Non-pigmented ciliary epithelial cell (primary cell): Measurements from ENCODE around the gene SCN4B.
A peak's percentile ranks its signal among the peaks of the same experiment; 100 is the strongest.
"Not testable (repeated sequence)": the region's sequence is repeated elsewhere in the genome, so short reads cannot be mapped to it uniquely, and the experiment has no call there.

ENCODE experiments used
- DNase-seq: peaks from one replicate; pipeline ENCODE4 v3.0.0-alpha.2; 2010; ENCODE audit warnings: low read depth

SCN4B gene, protein sequence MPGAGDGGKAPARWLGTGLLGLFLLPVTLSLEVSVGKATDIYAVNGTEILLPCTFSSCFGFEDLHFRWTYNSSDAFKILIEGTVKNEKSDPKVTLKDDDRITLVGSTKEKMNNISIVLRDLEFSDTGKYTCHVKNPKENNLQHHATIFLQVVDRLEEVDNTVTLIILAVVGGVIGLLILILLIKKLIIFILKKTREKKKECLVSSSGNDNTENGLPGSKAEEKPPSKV

DNA sequence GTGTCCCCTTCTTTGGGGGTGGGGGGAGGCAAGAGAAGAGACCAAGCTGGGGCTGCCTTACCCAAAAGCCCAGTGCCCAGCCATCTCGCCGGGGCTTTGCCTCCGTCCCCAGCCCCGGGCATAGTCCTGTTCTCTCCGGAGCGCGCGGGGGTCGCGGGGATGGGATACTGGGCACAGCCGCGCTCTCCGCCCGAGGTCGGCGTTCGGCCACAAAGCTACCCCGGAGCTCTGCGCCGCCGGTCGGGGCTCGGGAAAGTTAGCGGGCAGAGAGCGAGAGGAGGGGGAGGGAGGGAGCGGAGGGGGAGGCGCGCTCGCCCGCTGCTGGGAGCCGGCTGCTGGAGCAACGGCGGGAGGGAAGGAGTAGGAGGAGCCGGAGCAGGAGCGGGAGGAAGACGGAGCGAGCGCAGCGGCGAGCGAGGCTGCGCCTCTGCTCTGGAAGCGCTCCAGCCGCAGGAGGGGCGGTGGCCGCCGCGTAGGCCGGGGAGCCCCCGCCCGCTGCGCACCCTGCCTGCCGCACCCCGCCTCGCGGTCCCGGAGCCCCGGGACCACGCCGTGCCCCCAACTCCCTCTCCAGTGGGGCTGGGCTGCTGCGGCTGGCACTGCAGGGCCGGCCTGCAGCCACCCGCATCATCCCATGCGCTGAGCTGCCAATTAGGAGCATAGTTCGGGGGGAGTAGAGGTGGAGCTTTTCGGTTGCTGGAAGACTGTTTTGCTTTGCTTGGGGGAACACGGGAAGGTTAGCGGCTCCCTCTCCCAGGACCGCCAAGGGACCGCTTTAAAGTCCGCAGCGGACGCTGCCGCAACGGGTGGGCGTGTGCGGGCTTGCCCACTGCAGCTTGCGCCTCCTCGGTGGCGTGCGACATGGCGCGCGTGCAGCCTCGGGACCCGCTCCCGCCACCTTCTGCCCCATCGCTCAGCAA, at the start of gene SCN4B:
SCN4B (minus strand) TSS at position 272 of the 920 bp plus-strand sequence; CDS start at position 122, 150 bp downstream.
- DNase-seq = no peak

DNA sequence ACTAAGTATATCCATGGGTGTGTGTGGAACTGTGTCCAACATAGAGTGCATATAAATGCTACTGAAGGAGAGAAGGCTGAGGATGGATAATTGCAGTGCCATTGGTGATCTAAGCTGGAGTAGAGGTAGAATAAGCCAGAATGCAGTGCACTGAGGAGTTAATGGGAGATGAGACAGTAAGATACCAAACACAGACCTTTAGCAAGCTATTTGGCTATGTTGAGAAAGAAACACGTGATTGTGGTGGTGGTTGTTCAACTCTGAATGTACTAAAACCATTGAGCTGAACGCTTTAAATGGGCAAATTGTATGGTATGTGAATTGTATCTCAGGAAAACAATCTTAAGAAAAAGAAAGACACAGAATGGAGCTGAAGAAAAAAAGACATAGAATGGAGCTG, 49.3 kb upstream of the SCN4B start:
- DNase-seq = no peak

DNA sequence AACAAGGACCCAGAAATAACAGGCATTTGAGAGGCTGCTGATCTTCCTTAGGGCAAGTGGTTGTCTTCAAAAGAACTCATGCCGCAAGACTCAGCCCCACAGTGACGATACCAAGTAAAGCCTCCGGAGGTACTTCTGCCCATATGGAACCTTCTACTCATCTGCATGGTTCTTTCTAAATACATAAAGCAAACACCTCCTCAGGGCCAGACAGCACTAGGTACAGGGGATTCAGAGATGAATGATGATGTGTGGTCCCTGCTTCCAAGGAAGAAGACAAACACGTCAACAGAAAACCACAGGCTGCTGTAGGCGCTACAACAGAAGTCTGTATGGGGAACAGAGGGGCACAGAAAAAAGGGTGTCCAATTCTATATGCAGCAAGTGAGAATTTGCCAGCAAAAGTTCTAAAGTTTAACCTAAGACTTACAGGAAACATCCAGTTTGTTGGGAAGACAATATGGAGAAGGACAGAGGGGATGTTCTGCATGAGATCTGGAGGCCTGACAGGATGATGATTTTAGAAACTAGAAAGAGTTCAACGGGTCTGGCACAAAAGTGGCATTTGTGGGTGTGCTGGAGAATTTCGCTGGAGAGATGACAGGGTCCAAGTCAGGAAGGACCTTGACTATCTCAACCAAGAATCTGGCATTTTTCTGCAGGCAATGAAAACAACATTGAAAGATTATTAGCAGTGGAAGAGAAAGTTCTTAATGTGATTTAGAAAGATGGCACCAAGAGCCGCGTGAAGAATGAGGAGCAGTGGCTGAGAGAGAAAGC, 48.5 kb upstream of the SCN4B start:
- no peak for DNase-seq

DNA sequence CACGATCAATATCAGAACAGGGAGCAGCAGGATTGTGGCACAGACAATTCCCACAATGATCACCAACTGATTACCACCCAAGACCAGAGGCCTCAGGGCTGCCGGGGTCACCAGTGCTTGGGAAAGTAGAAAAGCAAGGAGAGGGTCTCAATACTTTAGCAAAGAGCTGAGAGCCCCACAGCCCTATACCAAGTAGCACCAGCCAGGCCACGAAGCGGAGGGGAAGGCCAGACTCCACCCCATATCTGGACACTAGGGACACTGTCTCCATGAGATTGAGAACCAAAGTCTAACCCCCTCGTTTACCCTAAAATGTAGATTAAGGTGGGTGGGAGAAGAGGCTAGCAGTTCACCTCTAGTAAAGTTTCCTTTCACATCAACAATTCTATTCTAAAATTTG, 47.9 kb upstream of the SCN4B start:
- no peak for DNase-seq

DNA sequence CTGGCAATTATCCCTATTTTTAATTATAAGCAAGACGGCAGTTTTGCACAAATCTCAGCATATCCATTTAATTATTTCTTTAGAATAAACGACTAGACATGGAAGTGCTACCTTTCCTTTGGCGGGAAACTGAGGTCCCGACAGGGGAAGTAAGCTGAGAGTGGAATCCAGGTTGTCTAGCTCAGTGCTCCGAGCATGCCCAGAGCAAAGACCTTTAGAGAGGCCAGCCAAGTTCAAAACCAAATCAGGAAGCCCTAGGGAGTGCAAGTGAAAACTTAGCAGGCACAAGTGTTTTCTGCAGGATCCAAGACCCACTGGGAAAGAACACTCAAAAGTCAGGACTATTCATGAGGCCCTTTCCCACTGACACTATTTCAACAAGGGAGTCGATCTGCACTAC, 46.5 kb upstream of the SCN4B start:
- DNase-seq = no peak

DNA sequence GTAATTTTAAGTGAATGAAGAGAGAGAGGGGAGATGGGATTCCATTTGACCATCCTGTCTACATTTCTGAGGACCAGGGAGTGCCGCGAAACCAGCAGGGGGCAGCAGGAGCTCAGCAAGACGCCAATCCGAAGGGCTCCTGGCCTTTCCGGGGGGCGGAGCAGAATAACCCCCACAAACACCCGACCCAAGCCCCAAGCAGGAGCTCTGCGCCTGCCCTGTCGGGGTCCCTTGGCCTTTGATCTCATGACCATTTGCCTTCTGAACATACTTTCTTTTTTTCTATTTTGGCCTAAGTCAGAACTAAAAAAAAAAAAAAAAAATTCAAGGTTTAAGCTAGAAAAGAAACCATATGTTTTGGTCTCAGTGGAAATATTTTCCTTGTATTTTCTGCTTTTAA, 45.7 kb upstream of the SCN4B start:
- peak; percentile 10 for DNase-seq

DNA sequence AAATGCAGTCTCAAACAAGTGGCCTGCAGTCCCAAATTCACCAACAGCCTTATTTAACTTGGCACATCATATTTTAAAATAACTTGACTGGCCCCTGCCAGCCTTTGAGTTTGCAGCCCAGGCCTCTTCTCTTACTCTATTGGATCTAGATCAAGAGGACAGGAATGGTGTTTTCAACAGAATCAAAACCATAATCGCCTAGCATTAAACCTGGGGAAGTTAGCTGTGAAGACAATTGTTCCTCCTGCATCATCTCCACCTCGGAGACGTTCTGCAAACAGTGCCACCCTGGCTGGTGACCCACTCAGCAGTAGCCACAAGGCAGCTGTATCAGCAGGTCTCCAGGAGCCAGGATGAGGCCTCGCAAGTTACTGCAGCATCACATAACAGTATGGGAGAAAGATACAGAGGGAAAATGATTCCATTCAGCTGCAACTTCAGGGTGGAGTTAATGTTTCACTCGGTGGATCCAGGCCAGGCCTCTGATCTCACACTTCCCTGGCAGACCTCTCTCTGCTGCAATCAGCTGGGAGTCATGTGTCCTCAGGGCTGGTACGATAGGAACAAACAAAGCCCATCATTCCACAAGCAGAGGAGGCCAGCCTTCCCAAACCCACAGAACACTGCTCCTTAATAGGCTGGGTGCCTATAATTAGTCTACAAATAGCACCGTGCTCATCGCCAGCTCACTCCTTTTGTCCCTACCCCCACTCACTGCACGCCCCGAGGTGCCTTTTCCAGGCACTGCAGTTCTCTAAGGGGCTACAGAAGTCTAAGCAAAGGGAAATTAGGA, 42.4 kb upstream of the SCN4B start:
- DNase-seq = peak; percentile 13

DNA sequence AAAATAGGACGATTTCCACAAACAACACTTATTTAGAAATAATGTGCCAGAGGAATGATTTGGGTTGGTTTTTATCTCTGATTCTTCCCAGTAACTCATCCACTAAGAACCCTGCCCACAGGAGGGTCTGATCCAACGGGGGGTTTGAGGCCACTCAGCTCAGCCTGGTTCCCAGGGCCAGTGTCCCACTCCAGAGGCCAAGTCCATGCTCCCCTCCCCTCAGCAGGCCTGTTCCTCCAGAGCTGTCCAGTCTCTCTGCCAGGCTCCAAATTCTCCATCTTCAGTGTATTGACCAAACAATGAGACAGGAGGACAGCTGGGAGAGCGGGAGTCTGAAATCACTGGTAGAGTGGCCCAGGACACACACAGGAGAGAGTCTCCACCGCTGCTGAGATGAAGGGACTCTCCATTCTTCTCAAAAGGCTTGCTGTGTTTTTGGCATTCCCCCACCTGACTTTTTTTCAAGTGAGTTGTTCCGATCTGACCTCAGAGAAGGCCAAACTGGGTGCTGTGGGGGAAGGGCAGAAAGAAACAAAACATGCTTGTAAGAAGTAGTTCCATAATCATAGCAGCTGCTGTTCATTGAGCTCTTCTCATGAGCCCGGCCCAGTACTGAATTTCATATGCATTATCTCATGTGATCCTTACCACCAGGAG, 41.4 kb upstream of the SCN4B start:
- DNase-seq = no peak

DNA sequence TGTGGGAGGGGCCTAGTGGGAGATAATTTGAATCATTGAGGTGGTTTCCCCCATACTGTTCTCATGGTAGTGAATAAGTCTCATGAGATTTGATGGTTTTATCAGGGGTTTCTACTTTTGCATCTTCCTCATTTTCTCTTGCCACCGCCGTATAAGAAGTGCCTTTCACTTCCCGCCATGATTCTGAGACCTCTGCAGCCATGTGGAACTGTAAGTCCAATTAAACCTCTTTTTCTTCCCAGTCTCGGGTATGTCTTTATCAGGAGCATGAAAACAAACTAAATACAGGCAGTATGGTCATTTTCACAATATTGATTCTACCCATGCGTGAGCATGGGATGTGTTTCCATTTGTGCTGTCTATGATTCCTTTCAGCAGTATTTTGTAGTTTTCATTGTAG, 40.2 kb upstream of the SCN4B start:
- not testable (repeated sequence) for DNase-seq

DNA sequence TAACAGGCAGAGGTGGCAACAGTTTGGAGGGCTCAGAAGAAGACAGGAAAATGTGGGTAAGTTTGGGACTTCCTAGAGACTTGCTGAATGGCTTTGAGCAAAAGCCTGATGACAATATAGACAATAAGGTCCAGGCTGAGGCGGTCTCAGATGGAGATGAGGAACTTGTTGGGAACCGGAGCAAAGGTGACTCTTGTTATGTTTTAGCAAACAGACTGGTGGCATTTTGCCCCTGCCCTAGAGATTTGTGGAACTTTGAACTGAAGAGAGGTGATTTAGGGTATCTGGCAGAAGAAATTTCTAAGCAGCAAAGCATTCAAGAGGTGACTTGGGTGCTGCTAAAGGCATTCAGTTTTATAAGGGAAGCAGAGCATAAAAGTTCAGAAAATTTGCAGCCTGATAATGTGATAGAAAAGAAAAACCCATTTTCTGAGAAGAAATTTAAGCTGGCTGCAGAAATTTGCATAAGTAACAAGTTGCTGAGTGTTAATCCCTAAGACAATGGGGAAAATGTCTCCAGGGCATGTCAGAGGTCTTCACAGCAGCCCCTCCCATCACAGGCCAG, 38.4 kb upstream of the SCN4B start:
- DNase-seq = not testable (repeated sequence)

DNA sequence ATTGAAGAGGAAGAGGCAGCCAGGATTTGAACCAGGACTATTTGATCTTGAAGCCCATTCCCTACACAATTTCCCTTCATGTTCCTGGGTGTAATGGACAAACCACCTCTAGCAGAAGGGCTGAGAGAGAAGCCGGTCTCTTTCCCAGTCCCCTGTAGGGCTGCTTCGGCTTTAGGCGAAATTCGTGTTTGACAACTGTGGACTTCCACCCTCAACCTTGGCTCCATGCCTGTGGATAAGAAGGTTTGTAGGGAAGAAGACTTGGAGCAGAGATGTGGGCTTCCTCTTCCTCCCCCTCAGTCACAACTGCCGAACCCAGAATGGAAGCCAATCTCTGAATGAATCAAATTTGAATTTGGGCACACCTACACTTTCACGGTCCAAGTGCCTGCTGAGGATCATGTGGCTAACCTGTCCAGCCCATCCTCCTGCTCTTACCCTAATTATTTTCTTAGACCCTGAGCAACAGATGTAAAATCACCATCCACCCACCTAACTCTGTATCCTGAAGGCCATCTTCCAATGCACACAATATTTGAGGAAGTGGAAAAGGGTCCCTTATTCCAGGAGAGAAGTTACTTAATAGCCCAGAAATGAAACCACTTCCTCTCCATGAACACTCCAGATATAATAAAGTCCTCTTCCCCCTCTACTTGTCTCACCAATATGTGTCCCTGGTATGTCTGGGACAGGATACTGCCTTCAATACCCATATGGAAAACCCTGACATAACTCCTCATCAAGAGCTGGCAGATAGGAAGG, 33.9 kb upstream of the SCN4B start:
- DNase-seq = no peak

DNA sequence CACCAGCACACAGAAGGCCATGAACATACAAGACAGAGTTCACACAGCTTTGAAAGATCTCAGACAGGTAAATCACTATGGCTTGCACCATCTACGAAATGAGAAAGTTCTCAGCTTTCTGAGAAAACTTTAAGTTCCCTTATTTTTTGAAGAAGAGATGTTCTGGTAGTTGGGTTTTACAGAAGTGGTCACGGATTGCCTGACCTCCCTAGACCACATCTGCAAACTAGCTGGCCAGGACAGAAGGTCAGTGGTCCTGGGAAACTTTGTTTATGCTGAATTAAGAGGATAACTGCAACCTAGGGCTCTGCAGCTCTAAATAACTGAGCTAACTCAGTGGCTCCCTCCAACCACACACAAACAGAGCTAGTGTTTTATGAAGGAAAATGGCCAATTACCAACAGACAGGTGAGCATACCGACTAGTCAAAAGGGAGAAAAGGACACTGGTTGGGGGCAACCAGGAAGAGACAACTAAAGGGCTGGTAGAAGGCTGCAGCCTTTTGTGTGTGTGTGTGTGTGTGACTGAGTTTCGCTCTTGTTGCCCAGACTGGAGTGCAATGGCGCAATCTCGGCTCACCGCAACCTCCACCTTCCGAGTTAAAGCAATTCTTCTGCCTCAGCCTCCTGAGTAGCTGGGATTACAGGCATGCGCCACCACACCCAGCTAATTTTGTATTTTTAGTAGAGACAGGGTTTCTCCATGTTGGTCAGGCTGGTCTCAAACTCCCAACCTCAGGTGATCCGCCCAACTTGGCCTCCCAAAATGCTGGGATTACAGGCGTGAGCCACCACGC, 32.4 kb upstream of the SCN4B start:
- no peak for DNase-seq

DNA sequence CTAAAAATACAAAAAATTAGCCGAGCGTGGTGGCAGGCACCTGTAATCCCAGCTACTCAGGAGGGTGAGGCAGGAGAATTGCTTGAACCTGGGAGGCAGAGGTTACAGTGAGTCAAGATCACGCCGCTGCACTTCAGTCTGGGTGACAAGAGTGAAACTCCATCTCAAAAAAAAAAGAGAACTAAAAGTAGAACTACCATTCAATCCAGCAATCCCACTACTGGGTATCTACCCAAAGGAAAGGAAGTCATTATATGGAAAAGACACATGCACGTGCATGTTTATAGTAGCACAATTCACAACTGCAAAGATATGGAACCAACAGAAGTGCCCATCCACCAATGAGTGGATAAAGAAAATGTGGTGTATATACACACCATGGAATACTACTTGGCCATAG, 31.1 kb upstream of the SCN4B start:
- not testable (repeated sequence) for DNase-seq

DNA sequence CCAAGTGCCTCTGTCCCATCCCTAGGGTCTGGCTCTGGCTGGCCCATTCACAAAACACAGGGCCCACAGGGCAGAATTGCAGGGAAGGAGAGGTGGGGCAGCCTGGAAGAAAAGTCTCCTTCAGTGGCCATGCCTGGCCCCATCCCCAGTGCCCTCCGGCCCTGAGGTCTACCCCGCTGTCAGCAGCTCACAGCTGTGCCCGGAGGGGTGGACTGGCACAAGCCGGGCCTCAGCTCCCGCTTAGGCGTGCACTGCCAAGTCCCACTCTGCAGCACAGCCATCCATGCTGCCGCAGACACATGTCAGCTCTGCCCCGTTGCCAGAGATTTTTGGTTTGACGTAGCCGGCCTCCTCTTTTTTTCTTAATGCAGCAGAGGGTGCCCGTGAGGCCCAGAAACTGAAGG, 27.7 kb upstream of the SCN4B start:
- no peak for DNase-seq

DNA sequence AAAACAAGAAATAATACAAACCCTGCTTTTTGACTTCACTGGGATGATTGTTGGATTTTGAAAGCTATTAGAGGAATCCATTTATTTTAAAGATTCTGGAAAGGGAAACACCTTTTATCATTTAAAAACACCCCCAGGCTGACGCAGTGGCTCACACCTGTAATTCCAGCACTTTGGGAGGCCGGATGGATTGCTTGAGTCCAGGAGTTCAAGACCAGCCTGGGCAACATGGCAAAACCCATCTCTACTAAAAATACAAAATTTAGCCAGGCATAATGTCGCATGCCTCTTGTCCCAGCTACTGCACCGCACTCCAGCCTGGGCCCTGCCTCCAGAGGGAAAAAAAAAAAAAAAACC, 24.1 kb upstream of the SCN4B start:
- DNase-seq = no peak

DNA sequence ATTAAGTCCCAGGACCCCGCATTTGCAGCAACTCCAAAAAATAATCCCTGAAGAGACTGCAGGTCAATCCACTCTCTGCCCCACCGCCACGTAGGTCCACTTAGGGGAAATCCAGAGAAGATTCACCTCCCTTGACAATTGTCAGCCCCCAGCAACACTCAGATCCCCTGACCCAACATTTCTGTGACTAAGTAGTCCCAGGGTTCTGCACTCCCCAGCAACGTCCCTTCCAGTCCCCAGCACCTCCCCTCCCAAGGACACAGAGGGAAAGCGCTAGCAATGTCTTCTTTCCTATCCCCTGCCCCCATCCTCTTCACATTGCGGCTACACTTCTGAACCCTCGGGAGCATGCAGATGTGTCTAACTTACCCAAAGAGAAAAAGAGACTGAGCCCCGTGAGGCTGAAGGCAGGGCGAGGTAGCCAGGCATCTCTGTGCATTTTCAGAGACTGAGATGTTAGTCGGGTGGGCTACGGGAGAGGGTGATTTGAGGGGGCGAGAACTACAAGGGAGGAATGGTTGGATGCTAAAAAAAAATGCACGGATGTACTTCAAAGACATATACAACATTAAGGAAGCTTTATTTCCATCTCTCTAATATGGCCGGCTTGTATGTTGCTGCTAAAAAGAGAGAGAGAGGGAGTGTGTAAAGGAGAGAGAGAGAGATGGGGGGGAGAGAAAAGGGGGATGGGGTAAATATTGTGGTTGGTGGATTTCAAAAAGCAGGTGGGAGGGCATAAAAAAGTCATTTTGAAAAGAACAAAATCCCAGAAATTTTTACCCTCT, 23.6 kb upstream of the SCN4B start, which contains the start of gene SCN2B:
SCN2B (minus strand) TSS at position 647 of the 785 bp plus-strand sequence; CDS start at position 439, 208 bp downstream.
- no peak for DNase-seq

DNA sequence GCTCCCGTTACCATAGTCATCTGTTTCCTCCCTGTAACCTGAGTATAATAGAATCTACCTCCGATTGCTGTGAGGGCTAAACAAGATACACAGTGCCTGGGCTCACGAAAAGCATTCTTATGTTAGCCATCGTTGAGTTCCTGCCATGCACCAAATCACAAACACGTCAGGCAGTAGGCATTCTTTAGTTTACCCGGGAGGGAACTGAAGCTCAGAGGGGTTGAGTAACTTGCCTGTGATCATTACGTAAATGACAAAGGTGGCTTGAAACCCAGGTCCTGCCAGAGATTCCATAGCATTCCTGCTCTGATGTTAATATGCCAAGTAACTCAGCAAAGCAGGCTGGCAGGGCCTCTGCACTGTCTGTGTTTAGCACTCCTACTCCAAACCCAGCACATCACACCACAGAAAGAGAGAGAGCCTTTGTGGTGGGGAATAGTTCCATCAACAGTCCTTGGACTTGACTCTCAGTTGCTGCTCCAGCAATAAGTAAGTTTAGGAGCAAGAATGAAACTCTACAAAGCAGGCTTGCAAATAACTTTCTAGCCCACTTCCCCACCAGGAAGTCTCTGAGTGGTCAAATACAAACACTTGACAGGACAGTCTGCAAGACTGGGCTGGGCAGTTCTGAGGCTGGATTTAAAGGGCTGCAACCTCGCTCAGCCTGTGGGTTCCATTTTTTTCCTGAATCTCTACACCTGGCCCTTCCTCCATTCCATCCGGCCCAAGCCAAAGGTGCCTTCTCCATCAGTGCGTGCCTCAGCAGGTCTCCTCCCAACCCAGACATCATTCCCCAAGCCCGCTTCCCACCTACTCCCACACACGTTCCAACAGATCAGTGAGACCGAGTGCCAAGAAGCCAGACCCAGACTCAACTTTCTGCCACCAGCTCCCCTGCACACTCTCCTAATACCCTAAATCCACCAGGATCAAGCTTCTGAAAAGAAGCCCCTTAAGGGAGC, 22.7 kb upstream of the SCN4B start:
- no peak for DNase-seq
